Measurements from ENCODE around the gene TNFAIP8.

TNFAIP8 gene

DNA sequence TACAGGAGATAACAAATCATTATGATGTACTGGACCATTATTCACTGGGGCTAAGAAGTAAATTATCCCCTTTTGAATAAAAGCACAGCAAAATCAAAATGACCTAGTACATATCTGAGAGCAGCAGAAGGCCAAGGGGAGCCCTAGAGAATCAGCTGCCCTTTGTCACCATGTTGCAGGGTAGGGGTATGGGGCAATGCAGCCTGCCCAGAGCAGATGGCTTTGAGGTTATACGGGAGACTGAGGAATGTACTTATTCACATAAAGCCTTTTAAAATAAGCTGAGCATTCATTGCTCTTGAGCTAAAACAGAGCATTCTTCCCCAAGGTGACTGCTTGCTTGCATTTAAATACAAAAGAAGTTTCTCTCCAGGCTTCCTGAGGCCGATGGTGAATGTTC lies 2.6 kb upstream of the TNFAIP8 start:
- DNase-seq: no peak

DNA sequence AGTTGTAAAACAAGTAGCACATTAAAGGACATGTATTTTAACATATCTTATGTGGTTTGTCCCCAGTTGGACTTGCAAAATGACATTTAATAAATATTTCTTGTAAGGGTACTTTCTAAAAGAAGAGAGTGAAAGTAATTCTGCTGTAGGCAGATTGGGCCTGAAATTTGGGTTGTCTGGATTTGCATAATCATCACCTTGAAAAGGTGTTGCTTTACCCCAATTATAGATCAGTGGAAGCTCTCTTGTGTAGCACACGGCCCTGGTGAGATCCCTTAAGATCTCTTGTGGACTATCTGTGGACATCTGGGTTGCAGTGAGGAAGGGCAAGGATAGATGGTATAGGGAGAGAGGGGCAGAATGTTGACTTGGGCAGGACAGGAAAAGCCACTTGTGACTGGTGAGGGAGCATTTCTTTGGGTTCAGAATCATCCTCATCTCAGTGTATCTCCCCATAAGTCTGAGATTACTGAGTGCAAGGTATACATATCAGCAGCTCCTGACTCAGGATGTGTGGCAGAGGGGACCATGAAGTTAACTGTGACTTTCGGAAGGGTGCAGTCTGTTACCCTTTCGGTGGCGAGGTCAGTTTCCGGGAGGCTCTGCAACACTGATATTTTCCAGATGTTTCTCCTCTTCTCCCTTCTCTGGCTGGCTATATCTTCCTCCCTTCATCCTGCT lies 2.0 kb upstream of the TNFAIP8 start:
- DNase-seq: no peak

DNA sequence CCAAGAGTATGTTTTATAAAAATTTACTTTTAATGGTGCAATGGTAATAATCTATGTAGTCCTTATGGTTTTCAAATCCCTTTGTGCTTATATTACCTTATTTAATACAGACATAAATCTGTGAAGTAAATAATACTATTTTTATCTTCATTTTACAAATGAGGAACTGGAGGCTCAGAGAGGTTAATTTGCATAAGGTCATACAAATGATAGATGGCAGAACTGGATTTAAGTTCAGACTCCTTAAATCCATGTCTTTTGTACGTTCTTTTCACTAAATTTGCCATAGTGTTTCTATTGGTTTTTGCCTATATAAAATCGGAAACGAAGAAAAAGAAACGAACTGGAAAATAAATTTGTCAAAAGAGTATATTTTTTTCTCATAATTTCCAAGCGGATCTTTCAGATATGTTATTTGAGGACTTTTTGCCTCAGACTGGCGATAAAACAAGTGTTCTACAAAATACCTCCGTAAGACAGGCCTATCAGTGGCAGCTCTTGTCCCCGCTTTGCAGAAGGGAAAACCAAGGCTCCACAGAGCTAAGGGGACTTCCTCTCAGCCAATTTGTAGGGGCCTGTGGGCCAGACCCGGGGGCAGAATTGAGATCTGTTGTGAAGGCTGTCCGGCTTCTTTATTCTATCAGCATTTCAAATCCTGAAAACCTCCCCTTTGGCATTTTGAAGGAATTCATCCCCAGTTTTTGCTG lies 1.1 kb upstream of the TNFAIP8 start:
- no peak for DNase-seq

DNA sequence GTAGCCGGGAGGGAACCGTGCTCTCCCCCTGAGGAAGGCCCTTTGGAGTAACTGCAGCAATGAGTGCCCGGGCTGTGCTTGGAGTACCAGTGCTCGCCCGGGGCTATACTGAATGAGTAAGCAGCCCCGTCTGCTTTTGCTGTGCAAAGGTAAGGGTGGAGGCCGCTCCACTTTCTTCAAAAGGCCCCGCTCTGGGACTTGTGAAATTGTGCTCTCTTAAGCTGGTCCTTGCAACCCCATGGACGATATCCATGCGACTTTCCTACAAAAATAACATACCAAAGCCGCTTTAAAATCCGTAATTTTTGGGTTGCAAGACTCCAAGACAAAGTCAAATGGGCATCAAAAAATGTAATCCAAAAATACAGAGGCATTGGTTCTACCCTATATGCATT lies 578 bp upstream of the TNFAIP8 start:
- no peak for DNase-seq

DNA sequence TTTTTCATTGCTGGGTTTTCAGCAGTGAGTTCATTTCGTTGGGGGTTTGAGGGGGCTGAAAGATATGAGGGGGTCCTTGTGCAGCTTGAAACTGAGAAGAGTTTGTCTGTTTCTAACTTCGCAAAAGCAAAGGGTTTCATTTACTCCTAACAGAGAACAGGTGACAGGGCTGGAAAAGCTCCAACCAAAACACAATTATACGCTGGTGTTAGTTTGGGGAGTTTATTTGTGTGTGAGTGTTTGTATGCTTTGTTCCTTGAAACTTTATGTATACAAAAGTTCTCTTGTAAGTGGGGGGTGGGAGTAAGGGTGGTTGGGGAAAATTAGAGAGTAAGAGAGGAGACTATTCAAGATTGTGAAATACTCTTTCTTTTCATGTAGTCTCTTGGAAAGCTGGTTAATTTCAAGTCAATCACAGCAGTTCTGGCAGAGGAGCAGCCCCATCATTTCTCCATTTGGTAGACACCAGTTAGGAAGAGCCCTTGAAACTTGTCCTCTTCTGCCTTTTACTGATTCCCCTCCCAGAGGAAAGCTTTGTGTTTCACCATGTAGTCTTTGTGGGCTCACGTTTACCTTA lies 881 bp downstream of the TNFAIP8 start:
- DNase-seq: no peak

DNA sequence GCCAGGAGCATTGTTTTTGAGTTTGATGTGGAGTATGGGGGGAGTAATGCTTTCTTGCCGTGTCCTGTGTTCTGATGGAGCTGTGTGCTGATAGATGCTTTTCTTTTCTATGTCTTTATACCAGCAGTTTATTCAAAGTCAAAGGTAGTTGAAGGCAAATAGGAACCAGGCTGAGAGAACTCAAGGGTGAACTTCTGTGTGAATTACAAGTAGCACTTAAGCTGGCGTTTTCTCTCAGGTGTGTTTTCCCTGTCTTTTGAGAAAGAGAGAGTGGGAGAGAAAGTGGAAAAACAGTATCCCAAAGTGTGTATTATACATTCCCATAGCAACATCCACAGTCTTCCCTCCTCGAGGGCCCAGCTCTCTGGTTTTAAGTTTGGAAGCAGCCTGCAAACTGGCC lies 1.5 kb downstream of the TNFAIP8 start:
- no peak for DNase-seq

DNA sequence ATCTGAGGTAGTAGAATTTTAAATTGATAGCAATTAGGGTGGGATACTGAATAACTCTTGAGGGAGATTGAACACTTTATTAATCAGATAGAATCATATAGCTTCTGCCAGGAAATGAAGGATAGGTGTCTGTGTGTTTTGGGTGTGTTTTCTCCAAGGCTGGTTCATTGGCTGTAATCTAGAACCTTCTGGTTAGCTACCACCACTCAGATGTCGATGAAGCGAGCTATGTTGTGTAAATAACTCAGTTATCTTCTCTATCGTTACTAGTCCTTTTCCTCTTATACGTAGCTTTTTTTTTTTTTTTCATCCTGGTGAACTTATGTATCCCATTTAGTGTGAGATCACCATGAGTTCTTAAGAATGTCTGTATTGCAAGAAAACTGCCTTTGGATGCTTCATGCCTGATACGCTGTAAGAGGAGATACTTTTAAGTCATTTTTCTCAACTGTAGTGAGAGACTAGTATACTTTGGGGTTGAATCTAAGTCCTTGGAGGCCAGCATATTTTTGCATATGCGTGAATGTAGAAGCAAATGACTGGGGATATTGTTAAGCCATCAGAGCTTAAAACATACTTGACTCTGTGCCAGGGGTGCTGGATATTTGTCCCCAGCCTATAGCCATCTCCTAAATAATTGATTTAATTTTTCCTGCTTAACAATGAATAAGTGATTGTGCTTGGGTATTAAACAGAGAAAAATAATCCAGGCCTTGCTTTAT lies 2.1 kb downstream of the TNFAIP8 start:
- no peak for DNase-seq

DNA sequence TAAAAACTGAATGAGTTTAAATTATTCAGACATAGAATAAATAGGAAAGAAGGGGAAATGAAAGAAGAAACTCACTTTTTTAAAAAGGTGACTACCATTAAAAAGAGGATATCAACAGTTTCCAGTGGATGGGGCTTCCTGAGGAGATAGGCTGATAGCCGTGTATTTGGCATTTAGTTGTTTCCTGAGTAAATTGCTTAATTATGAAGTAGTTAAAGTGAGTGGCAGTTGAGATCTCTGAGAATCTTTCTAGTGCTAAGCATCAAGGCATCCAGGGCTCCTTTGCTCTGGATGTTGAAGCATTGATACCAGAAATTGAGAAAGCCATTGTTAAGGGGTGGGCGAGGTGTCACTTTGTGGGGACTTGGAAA lies 2.7 kb downstream of the TNFAIP8 start:
- DNase-seq: no peak

DNA sequence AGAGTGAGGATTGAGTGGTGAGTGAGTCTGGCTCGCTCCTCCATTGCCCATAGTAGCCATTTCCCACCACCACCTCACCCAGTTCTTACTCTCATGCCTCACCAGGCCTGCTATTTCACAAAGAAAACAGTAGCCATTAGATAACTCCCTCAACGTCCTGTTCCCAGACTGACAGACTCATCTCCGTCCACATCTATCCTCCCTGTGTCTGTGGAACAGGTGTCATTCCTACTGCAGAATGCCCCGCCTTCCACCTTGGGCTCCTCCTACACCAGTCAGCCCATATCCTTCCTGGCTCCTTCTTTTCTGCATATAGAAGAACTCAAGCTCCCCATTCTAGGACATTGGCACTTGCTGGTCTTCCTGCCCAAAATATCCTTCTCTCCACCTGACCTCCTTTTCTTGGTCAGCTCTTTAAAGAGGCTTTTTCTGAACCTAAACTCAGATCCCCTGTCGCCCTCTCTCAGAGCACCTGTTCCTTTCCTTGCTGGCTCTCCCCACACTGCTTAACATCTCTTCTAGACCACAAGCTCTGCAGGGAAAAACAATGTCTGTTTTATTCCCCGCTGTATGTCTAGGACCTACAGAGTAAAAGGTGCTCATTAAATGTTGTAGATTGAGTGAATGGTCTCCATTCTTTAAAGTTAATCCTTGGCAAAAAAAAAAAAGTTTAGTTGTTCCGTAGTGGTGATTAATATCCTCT lies 3.2 kb downstream of the TNFAIP8 start:
- no peak for DNase-seq

DNA sequence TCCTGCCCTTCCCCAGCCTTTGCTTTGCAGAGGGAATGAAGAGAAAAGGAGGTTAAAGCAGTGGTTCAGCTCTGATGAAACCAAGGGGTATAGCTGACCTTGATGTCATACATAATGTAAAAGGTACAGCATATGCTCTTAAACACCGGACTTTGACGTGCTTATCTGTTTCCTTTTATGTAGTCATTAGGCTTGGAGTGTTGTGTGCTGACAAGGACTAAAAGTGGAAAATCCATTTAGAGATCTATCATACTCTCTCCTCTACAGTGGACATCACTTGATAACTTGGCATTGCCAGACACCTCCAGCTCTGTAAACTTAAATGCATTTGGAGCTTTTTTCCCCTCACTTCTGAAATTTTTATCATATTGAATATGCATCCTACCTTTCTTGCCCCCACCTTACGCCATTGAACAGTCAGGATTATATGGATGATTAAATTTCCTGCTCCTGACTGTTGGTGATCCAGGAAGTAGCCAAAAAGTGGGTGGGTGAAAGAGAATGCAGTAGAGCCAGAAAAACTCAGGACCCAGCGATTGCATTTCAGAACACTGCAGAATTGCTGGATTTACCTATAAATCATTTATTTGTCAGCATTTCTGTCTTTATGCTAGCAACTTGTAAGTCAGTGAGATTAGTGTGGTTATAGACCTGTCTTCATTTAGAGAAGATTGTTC lies 4.1 kb downstream of the TNFAIP8 start:
- DNase-seq: no peak

DNA sequence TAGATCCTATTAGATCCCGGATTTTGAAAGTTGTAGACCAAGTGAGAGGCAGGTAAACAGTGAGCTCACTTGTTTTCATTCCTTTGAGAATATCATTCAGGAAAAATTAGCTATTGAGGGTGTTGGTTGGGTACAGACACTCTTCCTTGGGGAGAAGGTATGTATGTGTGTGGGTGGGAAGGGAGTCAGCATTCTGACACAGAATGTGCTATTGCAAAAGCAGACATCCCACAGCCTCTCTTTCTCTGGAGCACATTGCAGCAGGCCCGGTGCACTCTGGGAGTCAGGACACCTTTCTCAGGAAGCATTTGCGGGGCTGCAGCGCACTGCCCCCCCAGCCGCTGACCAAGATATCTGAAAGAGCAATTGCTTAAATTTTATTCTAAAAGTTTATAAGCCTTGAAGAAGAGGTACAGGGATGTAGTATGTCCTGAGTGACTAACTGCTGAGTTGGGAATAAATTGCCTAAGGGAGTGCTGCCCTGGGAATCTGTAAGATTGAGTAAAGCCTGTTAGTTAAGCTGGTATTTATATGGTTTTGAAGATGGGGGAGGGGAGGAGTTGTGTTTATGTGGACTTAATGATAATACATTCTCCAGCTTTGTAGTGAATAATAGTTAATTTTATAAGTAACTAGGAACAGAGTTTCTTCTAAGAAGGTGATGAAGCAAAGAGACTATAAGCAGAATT lies 5.2 kb downstream of the TNFAIP8 start:
- DNase-seq: no peak

DNA sequence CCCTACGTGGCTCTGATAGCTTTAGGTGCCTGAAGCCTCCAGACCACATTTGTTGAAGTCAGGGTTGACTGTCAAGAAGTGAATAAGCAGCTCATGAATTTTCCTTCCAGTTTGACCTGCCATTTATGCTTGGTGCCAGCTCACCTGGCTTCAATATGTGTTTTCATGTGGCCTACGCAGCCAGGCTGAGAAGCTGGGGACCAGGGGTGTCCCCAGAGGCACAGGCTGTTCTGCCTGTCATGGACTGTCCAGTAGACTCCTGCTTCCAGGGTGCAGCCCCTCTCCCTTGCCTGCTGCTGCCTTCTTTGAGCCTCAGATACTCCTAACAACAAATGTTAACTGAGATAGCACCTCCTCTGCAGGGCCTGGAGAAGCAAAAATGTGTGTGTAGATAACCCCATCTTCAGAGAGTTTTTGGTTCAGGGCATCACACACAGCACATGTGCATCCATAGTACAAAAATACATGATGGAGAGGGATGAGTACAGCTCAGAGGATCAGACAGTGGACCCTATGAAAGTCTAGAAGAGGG lies 5.8 kb downstream of the TNFAIP8 start:
- no peak for DNase-seq

DNA sequence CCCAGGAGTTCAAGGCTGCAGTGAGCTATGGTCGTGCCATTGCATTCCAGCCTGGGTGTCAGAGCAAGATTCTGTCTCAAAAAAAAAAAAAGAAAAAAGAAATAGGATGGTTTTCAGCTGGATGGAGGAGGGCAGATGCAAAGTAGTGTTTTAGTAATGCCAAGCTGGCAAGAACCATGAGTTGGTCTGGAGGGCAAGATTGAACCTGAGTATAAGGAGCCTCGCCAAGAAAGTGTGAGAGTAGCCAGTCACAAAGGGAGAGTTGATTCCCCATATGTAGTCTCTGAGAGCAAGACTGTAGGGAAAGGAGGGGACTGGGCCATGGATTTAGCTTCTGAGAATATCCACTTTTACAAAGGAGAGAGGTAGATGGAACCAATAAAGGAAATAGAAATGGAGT lies 6.9 kb downstream of the TNFAIP8 start:
- no peak for DNase-seq

DNA sequence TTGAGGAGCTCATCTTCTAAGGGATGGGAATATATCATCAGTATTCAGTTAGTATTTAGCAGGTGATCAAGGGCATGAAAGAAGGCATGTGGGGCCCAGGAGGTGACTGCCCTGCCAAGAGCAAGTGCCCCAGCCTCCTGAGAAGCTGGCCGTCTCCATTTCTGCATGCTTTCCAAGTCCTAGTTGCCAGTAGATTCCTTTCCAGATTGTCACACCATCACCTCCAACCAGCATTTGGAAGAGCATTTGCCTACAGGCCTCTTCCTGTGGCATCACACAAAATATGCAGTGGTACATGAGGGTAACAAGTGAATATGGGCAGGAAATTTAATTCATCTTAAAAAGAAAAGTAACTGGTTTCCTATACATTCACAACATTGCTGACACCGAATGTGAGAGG lies 7.5 kb downstream of the TNFAIP8 start:
- DNase-seq: no peak

DNA sequence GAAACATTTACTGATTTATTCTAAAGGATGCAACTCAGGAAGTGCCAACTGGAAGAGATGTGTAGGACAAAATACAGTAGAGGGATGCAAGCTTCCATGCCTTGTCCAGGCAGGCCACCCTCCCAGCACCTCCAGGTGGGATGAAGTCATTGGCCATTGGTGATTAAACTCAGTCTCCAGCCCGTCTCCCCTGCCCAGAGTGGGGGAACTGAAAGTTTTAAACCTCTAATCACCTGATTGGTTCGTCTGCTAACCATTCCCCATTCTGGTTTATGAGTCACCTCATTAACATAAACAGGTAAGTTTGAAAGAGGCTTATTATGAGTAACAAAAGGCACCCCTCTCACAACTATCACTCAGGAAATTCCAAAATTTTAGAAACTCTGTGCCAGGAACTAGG lies 8.1 kb downstream of the TNFAIP8 start:
- no peak for DNase-seq

DNA sequence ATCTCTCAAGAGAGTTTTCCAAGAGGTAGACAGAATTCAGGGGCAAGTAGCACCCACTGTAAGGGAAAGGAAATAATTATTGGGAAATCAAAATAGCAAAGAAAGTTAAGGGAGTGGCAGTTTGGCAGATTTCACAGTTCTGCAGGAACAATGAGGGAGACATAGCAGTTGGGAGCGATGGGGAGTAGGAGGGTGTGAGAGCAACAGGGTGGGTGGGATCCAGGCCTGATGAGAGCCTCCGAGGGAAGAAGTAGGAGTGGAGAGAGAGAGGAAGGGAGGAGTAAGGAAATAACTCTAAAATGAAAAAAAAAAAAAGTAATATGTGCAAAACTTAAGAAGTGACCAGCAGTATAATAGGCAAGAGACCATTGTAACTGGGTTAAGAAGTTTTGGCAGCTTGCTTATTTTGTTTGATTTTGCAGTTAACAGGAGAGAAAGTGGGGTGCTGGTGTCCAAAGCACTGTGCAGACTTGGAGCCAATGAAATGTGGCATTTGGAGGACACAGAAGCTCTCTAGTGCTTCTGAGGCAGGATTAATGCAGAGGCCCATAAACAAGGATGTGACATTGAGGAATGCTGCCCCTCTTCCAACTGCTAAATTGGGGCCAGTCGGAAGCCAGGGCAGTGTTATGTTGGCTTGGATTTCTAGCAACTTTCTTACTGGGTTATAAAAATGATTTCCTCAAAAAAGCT lies 10.2 kb downstream of the TNFAIP8 start:
- DNase-seq: no peak

DNA sequence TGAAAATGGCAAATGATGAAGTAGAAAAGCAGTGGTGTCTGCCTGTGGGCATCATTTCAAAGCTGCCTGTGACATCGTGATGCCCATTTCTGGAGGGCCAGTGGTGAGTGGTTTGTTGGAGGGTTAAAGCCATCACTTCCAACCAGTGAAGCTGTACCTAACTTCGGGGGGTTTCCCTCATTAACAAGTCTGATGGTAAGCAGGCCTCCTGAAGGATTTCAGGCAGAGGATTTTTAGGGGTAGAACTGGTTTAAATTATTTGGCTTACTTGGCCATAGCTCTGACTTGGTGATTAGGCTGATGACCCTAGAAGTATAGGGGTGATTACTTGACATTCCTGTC lies 10.7 kb downstream of the TNFAIP8 start:
- no peak for DNase-seq

DNA sequence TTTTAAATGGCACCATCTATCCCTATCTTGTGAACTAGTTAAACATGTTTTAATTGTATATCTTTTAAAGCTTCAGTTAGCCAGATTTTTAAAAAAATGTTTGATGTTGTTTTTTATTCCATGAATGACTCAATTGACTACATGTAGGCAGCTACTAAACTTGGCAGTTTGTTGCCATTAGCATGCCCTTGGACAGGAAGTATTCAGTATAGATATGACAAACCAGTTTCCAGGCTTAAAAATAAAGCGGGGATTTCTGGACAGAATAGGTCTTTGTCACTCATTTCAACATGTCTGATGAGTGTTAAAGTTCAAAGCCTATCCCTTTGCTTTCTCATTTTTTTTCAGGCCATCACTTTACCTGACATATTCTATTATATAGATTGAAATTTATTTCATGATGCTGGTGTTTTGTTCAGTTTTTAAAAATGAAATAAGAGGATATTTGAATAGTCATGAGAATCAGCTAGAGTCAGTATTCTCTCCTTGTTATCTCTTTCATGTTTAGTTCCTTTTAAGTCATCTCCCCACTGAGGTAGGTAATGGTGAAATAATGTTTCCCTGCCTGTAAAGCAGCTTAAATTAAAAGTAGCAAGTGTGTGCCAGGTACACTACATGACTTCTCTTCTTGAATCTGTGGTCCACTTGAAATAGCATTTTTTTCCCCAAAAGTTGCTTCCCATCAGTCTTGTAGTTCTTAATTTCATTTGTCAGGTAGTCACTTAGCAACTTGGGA lies 11.9 kb downstream of the TNFAIP8 start:
- no peak for DNase-seq

DNA sequence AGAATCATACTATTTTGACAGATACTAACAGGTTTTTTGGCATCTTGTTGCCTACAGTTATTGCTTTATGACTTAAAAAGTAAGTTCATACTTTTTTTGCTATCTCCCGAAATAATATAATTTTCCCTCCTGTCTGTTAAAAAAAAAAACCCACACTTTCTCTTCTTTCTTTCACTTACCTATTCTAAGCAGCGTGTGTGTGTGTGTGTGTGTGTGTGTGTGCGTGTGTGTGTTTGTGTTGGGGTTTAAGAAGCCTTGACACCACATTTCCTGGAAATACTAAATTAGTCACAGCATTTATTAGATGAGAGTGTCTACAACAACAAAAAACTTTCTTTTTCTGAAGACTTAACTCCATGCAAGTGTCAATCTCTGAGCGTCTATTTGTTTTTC lies 12.4 kb downstream of the TNFAIP8 start:
- no peak for DNase-seq

DNA sequence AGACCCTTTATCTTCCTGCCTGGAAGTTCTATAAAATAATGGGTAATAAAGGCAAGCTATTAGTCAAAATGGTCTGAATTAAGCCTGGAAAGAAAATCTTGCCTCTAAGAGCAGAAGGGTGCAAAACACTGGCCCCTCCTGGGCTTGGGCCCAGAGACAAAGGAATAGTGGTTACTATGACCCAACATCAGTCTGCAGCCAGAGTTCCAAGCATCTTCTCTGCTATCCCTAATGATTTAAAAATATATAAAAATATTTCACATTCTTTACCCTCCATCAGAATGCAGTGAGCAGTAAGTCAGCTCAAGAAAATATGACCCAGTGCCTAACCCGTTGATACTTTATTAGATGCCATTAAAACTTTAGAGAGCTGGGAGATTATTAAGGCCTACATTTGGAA lies 14.7 kb downstream of the TNFAIP8 start:
- DNase-seq: no peak

DNA sequence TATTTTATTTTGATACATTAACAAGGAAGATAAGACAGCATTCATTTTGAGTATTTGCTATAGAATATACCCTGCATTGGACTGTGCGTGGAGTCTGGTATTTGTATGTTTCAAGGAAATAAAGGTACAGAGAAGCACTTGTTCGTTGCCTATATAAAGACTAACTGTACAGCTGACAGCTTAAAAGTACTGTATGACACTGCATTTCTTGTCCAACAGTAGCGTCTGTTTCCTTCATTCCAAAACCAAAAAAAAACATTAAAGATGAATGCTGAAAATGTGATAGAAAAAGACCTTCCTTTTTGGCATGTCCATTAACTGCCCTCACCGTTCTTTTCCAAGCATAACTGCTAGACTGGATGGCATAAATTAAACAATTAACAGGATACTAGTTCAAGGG lies 15.3 kb downstream of the TNFAIP8 start:
- no peak for DNase-seq
